Measurements from ENCODE around the gene KDM5B. TPM values are rescaled to one million over a fixed set of nuclear protein-coding genes. Genes with fewer than 3 reads are reported as not detected.

Gene KDM5B
- polyA plus RNA-seq, 1 experiment = 79.1 TPM

GRCh38 chr1:202708456-202709275 lies 99.6 kb downstream of the KDM5B start:
- Histone ChIP-seq H3K4me3 (ENCODE audit: low read depth, low read length) (no peak overlapping the region), H3K9me3 (ENCODE audit: control insufficient read depth, insufficient read depth, low read length) (no peaks in the 10 kb centered on the region; the same call in 1 of the 2 replicates), H3K27me3 (ENCODE audit: control insufficient read depth, insufficient read depth, low read length) (peaks cover 86% of the 10 kb centered on the region), H3K27ac (ENCODE audit: low read depth, low read length) (no peak overlapping the region)
- ChIA-PET CTCF (interaction anchor here (1.9 kb wide), 1 partner anchor 11 kb away, joined by 7 read pairs; no protein-coding TSS in a partner anchor), POLR2A (no interaction called here)
- no peak for TF ChIP-seq CTCF (IDR thresholded peaks at IDR 0.05; ENCODE audit: low read depth, low read length)
- DNase-seq (ENCODE audit: low read depth, low spot score) = no peak

GRCh38 chr1:202706851-202707250 lies 101.4 kb downstream of the KDM5B start:
- peaks cover 83% of the 10 kb centered on the region for H3K27me3 ChIP-seq (ENCODE audit: control insufficient read depth, insufficient read depth, low read length)

GRCh38 chr1:202704601-202705000 lies 103.6 kb downstream of the KDM5B start:
- no peak for TF ChIP-seq CTCF (IDR thresholded peaks at IDR 0.05; ENCODE audit: low read depth, low read length)
- H3K4me3 ChIP-seq (ENCODE audit: low read depth, low read length) = no peak overlapping the region
- DNase-seq (ENCODE audit: low read depth, low spot score) = no peak
- no peak overlapping the region for H3K27ac ChIP-seq (ENCODE audit: low read depth, low read length)
- CTCF ChIA-PET = no interaction called here
- POLR2A ChIA-PET = no interaction called here
- no peaks in the 10 kb centered on the region; the same call in 1 of the 2 replicates for H3K9me3 ChIP-seq (ENCODE audit: control insufficient read depth, insufficient read depth, low read length)
- H3K27me3 ChIP-seq (ENCODE audit: control insufficient read depth, insufficient read depth, low read length) = peaks cover 72% of the 10 kb centered on the region

More at GRCh38 chr1:202706851-202707250, 101.4 kb downstream of the KDM5B start:
- H3K4me3 ChIP-seq (ENCODE audit: low read depth, low read length) = no peak overlapping the region
- H3K9me3 ChIP-seq (ENCODE audit: control insufficient read depth, insufficient read depth, low read length) = no peaks in the 10 kb centered on the region; the same call in 1 of the 2 replicates
- CTCF ChIA-PET = no interaction called here
- POLR2A ChIA-PET = no interaction called here
- DNase-seq (ENCODE audit: low read depth, low spot score) = no peak
- no peak overlapping the region for H3K27ac ChIP-seq (ENCODE audit: low read depth, low read length)
- no peak for TF ChIP-seq CTCF (IDR thresholded peaks at IDR 0.05; ENCODE audit: low read depth, low read length)

GRCh38 chr1:202703191-202703590 lies 105.0 kb downstream of the KDM5B start:
- Histone ChIP-seq H3K4me3 (ENCODE audit: low read depth, low read length) (no peak overlapping the region), H3K9me3 (ENCODE audit: control insufficient read depth, insufficient read depth, low read length) (no peaks in the 10 kb centered on the region), H3K27me3 (ENCODE audit: control insufficient read depth, insufficient read depth, low read length) (peaks cover 65% of the 10 kb centered on the region), H3K27ac (ENCODE audit: low read depth, low read length) (no peak overlapping the region)
- CTCF ChIA-PET = no interaction called here
- POLR2A ChIA-PET = no interaction called here
- no peak for TF ChIP-seq CTCF (IDR thresholded peaks at IDR 0.05; ENCODE audit: low read depth, low read length)
- DNase-seq (ENCODE audit: low read depth, low spot score) = no peak

- no peak for DNase-seq (ENCODE audit: low read depth, low spot score)
- H3K4me3 ChIP-seq (ENCODE audit: low read depth, low read length) = no peak overlapping the region
- H3K27ac ChIP-seq (ENCODE audit: low read depth, low read length) = no peak overlapping the region
- H3K9me3 ChIP-seq (ENCODE audit: control insufficient read depth, insufficient read depth, low read length) = no peaks in the 10 kb centered on the region
- ChIA-PET CTCF (no interaction called here), POLR2A (no interaction called here)
- no peak for TF ChIP-seq CTCF (IDR thresholded peaks at IDR 0.05; ENCODE audit: low read depth, low read length)
- H3K27me3 ChIP-seq (ENCODE audit: control insufficient read depth, insufficient read depth, low read length) = peaks cover 57% of the 10 kb centered on the region
These were observed 106.1 kb downstream of the KDM5B start for GRCh38 chr1:202702088-202702487.

All from AG04450 (cell line).